H54 (cell line): ENCODE results near the gene ALOX5AP.

ENCODE experiments used
- DNase-seq: peaks from one replicate; pipeline ENCODE4 v3.0.0; 2011; ENCODE audit warnings: low spot score, mixed read lengths; ENCODE audit not compliant: insufficient read length
- FAIRE-seq: peaks from 3 replicates; lab custom pipeline; 2011; peaks lifted over from hg19 to GRCh38; lab: Jason Lieb, UNC
- POLR2A ChIP-seq: IDR thresholded peaks from 2 replicates; pipeline ENCODE4 v1.6.1; 2011; ENCODE audit warnings: low read depth, mild to moderate bottlenecking, low read length

The ALOX5AP gene

DNA sequence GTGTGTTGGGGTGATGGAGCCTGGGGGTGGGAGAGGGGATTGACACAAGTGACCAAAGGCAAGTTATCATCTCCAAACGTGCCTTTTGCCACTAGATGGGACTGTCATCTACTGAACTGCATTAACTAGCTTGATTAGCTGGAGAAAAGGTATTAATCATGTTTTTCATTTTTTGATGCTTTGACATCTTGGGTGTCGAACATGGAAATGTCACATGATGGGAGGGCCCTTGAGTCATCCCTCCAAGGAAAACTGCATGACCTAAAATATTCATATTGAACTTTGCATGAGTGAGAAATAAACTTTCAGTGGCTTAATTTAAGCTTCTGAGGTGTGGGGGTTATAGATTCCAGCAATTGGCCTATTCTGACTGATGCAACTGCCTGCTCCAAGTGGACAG is 73.3 kb downstream of the ALOX5AP start:
- no peak for TF ChIP-seq POLR2A
- DNase-seq (no peak), FAIRE-seq (no peak)

DNA sequence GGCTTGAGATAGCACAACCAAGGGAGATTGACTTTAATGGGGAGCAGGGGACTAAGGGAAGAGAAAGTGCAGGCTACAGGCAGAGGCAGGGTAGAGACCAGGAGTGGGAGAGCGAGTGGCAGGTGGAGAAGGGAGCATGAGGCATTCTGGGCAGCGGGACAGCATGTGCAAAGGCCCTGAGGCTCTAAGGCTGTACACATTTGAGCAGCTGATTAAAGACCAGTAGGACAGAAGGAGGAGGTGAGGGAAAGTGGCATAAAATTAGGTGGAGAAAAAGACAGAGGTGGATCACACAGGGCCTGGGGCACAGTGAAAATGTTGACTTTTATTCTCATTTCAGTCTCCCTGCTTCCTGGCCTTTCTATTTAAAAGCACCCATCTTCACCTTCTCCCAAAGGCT is 74.4 kb downstream of the ALOX5AP start:
- no peak for DNase-seq
- FAIRE-seq = no peak
- TF ChIP-seq POLR2A = no peak

DNA sequence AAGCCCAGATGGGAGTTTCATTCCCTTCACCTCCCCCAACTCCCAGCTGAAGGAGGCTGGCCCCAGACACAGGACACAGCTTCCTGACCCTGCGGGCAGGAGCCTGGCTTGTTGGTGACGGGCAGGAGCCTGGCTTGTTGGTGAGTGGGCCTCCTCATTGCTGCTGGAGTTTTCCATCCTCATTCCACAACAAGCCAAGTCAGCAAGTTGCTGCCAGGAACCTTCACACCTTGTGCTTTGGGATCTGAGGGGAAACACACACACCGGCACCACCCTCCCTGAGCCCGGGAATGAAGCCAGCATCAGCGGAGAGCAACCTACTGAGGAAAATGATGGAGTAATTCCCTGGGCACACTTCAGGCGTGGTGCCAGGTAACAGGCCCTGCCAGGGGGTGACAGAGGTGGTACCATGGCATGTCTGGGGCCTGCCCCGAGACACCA is 74.9 kb downstream of the ALOX5AP start:
- DNase-seq = no peak
- no peak for FAIRE-seq
- TF ChIP-seq POLR2A = no peak

DNA sequence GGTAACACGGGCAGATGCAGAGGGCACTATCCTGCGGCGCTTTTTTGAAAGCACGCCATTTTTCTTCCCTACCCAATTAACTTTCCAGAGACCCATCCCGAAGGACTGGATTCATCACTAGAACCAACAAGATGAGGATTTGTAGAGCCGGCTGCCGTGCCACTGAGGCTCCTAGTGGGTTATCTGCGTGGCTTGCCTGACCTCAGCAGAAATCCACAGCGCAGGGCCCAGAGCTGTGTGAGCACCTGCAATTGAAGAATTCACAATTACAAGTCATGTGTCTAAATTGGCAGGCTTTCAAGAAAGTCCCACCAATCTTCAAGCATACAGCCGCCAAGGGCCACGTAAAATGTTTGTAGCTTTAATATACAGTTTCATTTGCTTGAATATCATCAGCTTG is 75.5 kb downstream of the ALOX5AP start:
- FAIRE-seq = no peak
- TF ChIP-seq POLR2A = no peak
- no peak for DNase-seq
